ENCODE results near the gene PDE4B.
"Not testable (repeated sequence)": the region's sequence is repeated elsewhere in the genome, so short reads cannot be mapped to it uniquely, and the experiment has no call there.

The PDE4B gene

DNA sequence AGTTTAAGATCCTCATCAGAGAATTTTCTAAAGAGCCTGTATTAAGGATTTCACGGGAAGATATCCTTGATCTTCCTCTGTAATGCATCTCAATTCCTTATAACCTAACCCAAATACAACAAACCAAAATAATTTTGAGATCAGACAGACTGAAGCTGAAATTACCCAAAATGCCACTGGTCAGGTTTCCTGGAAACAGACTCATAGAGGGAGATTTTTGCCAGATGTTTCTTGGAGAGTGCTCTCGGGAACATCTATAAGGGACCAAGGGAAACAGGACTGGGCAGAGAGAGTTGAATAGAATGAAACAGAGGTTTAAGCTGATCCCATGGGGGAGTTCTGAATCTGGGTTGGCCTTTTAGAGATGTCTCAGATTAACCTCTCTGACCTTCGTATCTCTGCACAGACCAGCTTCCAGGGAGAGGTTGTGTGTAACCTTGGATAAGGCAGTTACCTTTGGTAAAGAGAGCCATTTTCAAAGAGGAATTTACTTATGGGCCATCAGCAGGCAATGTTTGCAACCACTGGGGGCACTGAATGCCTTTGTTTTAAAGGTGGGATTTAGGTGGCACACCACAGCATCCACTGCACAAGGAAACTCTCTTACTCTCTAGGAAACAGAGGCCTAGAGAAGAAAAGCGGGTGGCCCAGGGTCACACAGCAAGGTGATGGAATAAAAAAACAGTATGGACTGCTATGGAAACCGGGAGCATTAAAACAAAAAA lies 610.5 kb downstream of the PDE4B start:
- no peak for DNase-seq (ENCODE audit: low read depth in 2 of 2, low spot score in 1 of 2)

- DNase-seq (ENCODE audit: low read depth in 2 of 2, low spot score in 1 of 2): no peak
These were observed 612.4 kb downstream of the PDE4B start for GRCh38 chr1:66405061-66405460.

- DNase-seq (ENCODE audit: low read depth in 2 of 2, low spot score in 1 of 2): not testable (repeated sequence)
These were observed 618.8 kb downstream of the PDE4B start for GRCh38 chr1:66411449-66411848.

GRCh38 chr1:66412704-66413103 lies 620.0 kb downstream of the PDE4B start:
- no peak for DNase-seq (ENCODE audit: low read depth in 2 of 2, low spot score in 1 of 2)

GRCh38 chr1:66413136-66413837 lies 620.6 kb downstream of the PDE4B start:
- DNase-seq (ENCODE audit: low read depth in 2 of 2, low spot score in 1 of 2): no peak

DNA sequence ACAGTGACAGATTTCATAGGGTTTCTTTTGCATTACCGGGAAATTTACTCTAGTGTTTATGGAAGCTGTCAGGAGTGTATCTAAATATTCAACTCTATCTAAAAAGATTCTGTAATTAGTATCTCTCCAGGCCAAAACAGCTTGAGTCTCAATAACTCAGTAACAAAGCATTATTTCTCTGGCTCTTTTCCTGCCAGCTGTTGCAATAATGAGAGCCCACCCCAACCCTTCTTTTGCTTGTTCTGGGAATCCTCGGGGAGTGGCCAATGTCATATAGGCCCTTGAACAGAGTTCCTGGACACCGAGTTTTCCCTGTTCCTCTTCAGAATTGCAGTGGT lies 621.1 kb downstream of the PDE4B start:
- no peak for DNase-seq (ENCODE audit: low read depth in 2 of 2, low spot score in 1 of 2)

GRCh38 chr1:66415281-66415680 lies 622.6 kb downstream of the PDE4B start:
- DNase-seq (ENCODE audit: low read depth in 2 of 2, low spot score in 1 of 2): no peak

GRCh38 chr1:66415866-66416265 lies 623.2 kb downstream of the PDE4B start:
- no peak for DNase-seq (ENCODE audit: low read depth in 2 of 2, low spot score in 1 of 2)

GRCh38 chr1:66416295-66416694 lies 623.6 kb downstream of the PDE4B start:
- no peak for DNase-seq (ENCODE audit: low read depth in 2 of 2, low spot score in 1 of 2)

DNA sequence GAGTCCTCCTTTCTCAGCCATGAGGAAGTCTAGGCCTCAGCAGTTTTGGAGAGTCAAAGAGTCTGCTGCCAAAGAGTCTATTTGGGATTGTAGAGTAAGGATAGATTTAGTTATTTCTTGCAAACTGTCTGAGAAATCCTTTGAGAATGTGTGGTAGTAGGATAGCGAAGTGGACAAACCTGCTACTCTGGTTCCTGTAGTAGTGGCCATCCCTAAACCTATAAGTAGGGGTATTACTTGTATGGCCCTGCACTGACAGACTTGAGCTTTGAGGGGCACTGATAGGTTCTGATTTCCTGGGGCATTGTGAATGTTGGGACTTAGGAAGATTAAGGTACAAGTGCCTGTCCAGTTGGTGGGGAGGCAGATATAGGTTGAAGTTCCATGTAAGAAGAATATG lies 625.3 kb downstream of the PDE4B start:
- no peak for DNase-seq (ENCODE audit: low read depth in 2 of 2, low spot score in 1 of 2)

DNA sequence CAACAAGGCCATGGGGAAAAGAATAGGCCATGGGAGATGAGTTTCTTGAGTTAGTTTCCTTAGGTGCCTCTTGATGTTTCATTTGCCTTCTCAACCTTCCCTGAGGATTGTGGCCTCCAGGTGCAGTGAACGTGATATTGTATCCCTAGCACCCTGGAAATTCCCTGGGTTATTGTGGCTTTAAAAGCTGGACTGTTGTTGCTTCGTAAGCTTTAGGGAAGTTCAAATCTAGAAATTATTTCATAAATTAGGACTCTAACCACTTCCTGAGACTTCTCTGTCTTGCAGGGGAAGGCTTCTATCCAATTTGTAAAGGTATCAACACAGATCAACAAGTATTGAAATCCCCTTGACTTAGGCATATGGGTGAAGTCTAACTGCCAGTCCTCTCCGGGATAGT lies 627.5 kb downstream of the PDE4B start:
- DNase-seq (ENCODE audit: low read depth in 2 of 2, low spot score in 1 of 2): not testable (repeated sequence)

DNA sequence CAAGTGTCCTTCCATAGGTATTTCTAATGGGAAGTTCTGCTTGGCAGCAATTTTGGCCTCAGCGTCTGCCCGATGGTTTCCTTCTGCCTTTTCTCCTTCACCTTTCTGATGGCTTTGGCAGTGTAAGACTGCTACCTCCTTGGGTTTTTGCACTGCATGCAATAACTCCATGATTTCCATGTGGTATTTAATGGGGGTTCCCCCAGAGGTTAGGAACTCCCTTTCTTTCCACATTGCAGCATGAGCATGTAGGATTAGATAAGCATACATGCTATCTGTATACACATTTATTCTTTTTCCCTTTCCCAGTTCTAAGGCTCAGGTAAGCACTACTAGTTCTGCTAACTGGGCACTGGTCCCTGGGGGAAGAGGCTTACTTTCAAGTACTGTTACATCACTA lies 628.2 kb downstream of the PDE4B start:
- not testable (repeated sequence) for DNase-seq (ENCODE audit: low read depth in 2 of 2, low spot score in 1 of 2)

GRCh38 chr1:66422804-66423203 lies 630.1 kb downstream of the PDE4B start:
- no peak for DNase-seq (ENCODE audit: low read depth in 2 of 2, low spot score in 1 of 2)

All from stimulated activated CD8-positive, alpha-beta memory T cell treated with anti-CD3 and anti-CD28 coated beads, Interleukin-4, amount 100 ng/mL, for 1 hour (primary cell).